HepG2 (cell line): Measurements from ENCODE around the gene NRAP. TPM values are rescaled to one million over a fixed set of nuclear protein-coding genes. Genes with fewer than 3 reads are reported as not detected.

Experiments used
- ATF4 ChIP-seq, 2 experiments: fragments of 450-650 bp in 1 of 2; sonication (generic) in 1 of 2; formaldehyde crosslinking; IDR thresholded peaks; 2 replicates each; pipeline versions ENCODE4 v1.5.0 to v1.8.0; 2020 to 2022; ENCODE audit warnings: mild to moderate bottlenecking in 1 of 2, missing genetic modification reagents in 1 of 2
- ATRX ChIP-seq: sonication (generic); formaldehyde crosslinking; IDR thresholded peaks from 2 replicates; pipeline ENCODE4 v1.4.0; 2020; ENCODE audit warnings: missing genetic modification reagents, borderline replicate concordance
- CERS6 ChIP-seq: sonication (generic); formaldehyde crosslinking; IDR thresholded peaks from 2 replicates; pipeline ENCODE4 v1.5.0; 2020; ENCODE audit warnings: missing genetic modification reagents
- EHMT2 ChIP-seq: fragments of 200-600 bp; sonication (generic); IDR thresholded peaks from 2 replicates; pipeline ENCODE4 v1.7.0; 2017; ENCODE audit warnings: antibody characterized with exemption, low read depth, low read length, borderline replicate concordance
- GATAD2A ChIP-seq: IDR thresholded peaks from 2 replicates; pipeline ENCODE4 v1.6.1; 2016
- GLI4 ChIP-seq: sonication (generic); formaldehyde crosslinking; IDR thresholded peaks from 2 replicates; pipeline ENCODE4 v1.5.1; 2020; ENCODE audit warnings: missing genetic modification reagents, mild to moderate bottlenecking, moderate library complexity, borderline replicate concordance
- HHEX ChIP-seq: IDR thresholded peaks from 2 replicates; pipeline ENCODE4 v1.6.1; 2016; ENCODE audit warnings: control low read depth
- HNRNPH1 ChIP-seq: fragments of 200-400 bp; formaldehyde crosslinking; optimal IDR thresholded peaks from 2 replicates; pipeline ENCODE3; 2017; ENCODE audit warnings: mild to moderate bottlenecking, low read depth, low read length
- IRX3 ChIP-seq: sonication (generic); formaldehyde crosslinking; IDR thresholded peaks from 2 replicates; pipeline ENCODE4 v1.8.1; 2023; ENCODE audit warnings: mild to moderate bottlenecking, low read depth, missing genetic modification reagents, borderline replicate concordance
- POLR2AphosphoS2 ChIP-seq: IDR thresholded peaks from 2 replicates; pipeline ENCODE4 v1.6.1; 2011; ENCODE audit warnings: low read depth, low read length, improper control_type of control experiment
- SMYD3 ChIP-seq: sonication (generic); formaldehyde crosslinking; IDR thresholded peaks from 2 replicates; pipeline ENCODE4 v1.8.1; 2023; ENCODE audit warnings: mild to moderate bottlenecking, missing genetic modification reagents
- SOX6 ChIP-seq, 2 experiments: fragments of 450-650 bp in 1 of 2; sonication (generic) in 1 of 2; formaldehyde crosslinking in 1 of 2; IDR thresholded peaks; 2 replicates each; pipeline versions ENCODE4 v1.4.0 to v1.6.1; 2017 to 2020; ENCODE audit warnings: antibody characterized with exemption in 1 of 2, mild to moderate bottlenecking in 1 of 2, missing genetic modification reagents in 1 of 2
- TAF15 ChIP-seq: fragments of 200-400 bp; formaldehyde crosslinking; IDR thresholded peaks from one replicate; pipeline ENCODE4 v1.6.1; 2018; ENCODE audit warnings: mild to moderate bottlenecking, low read depth, low read length; ENCODE audit not compliant: poor library complexity, severe bottlenecking
- TOPORS ChIP-seq: sonication (generic); formaldehyde crosslinking; IDR thresholded peaks from 2 replicates; pipeline ENCODE4 v1.8.0; 2023; ENCODE audit warnings: mild to moderate bottlenecking, missing genetic modification reagents
- ZC3H4 ChIP-seq: sonication (generic); formaldehyde crosslinking; IDR thresholded peaks from 2 replicates; pipeline ENCODE4 v1.4.0; 2020; ENCODE audit warnings: missing genetic modification reagents, borderline replicate concordance
- ZEB1 ChIP-seq: IDR thresholded peaks from 2 replicates; pipeline ENCODE4 v1.6.1; 2012; ENCODE audit warnings: mild to moderate bottlenecking, low read depth, inconsistent platforms; ENCODE audit not compliant: insufficient replicate concordance
- ZFX ChIP-seq: sonication (generic); formaldehyde crosslinking; IDR thresholded peaks from 2 replicates; pipeline ENCODE4 v1.4.0; 2020; ENCODE audit warnings: mild to moderate bottlenecking, low read depth, missing genetic modification reagents, moderate library complexity
- ZMYM4 ChIP-seq: sonication (generic); formaldehyde crosslinking; IDR thresholded peaks from 2 replicates; pipeline ENCODE4 v1.8.1; 2023; ENCODE audit warnings: mild to moderate bottlenecking, missing genetic modification reagents
- ZNF430 ChIP-seq: sonication (generic); formaldehyde crosslinking; IDR thresholded peaks from 2 replicates; pipeline ENCODE4 v1.9.0; 2021; ENCODE audit warnings: mild to moderate bottlenecking, missing genetic modification reagents
- ZNF44 ChIP-seq: sonication (generic); formaldehyde crosslinking; IDR thresholded peaks from 2 replicates; pipeline ENCODE4 v1.5.1; 2020; ENCODE audit warnings: mild to moderate bottlenecking, missing genetic modification reagents
- ZNF503 ChIP-seq: sonication (generic); formaldehyde crosslinking; IDR thresholded peaks from 2 replicates; pipeline ENCODE4 v1.4.0; 2020; ENCODE audit warnings: missing genetic modification reagents
- ZNF550 ChIP-seq: sonication (generic); formaldehyde crosslinking; IDR thresholded peaks from 2 replicates; pipeline ENCODE4 v1.4.0; 2020; ENCODE audit warnings: mild to moderate bottlenecking, missing genetic modification reagents, borderline replicate concordance
- ZNF746 ChIP-seq: sonication (generic); formaldehyde crosslinking; IDR thresholded peaks from 2 replicates; pipeline ENCODE4 v1.8.0; 2022; ENCODE audit warnings: mild to moderate bottlenecking, missing genetic modification reagents
- ZNF800 ChIP-seq: sonication (generic); formaldehyde crosslinking; IDR thresholded peaks from 2 replicates; pipeline ENCODE4 v1.4.0; 2020; ENCODE audit warnings: missing genetic modification reagents
- ZNF816 ChIP-seq: sonication (generic); formaldehyde crosslinking; IDR thresholded peaks from 2 replicates; pipeline ENCODE4 v1.8.0; 2022; ENCODE audit warnings: missing genetic modification reagents, mild to moderate bottlenecking, borderline replicate concordance
- ZSCAN31 ChIP-seq: sonication (generic); formaldehyde crosslinking; IDR thresholded peaks from 2 replicates; pipeline ENCODE4 v1.5.0; 2020; ENCODE audit warnings: low read depth, mild to moderate bottlenecking, missing genetic modification reagents
- polyA plus RNA-seq, 8 experiments: library from polyadenylated mRNA; depleted of rRNA in 3 of 8; stranded (reverse) in 7 of 8; unstranded in 1 of 8; fragments of >200 nt; fragmentation: Illumina TruSeq in 4 of 8; extraction: Trizol in 4 of 8; gene quantifications; 2 replicates each; pipeline versions ENCODE4 v1.2.1 to v1.2.3, GENCODE V29; 2011 to 2016; ENCODE audit warnings: low read depth in 4 of 8, missing spikeins in 1 of 8, mixed read lengths in 1 of 8; ENCODE audit not compliant: insufficient read depth in 1 of 8
- total RNA-seq, 5 experiments: library from RNA; depleted of rRNA; stranded (reverse); fragments of >200 nt; fragmentation: Illumina TruSeq; extraction: Trizol; gene quantifications; 2 replicates each; pipeline ENCODE4 v1.2.3, GENCODE V29; 2016; ENCODE audit warnings: low read depth in 1 of 5

The NRAP gene
- total and polyA plus RNA-seq, 2 of the 13 experiments (the other 11 are each of a cell fraction or from before 2014, with no cell fraction given): not detected

- TF ChIP-seq CERS6 (CRISPR knock-in tag) (no peak), POLR2AphosphoS2 (no peak), ZFX (no peak), HNRNPH1 (no peak), ATRX (CRISPR knock-in tag) (no peak), IRX3 (CRISPR knock-in tag) (no peak), ZNF550 (CRISPR knock-in tag) (no peak), GLI4 (CRISPR knock-in tag) (no peak), SOX6 (IDR thresholded peaks at IDR 0.05) (no peak), SOX6 (CRISPR knock-in tag; IDR thresholded peaks at IDR 0.05) (peak; percentile 82), ZEB1 (no peak), ZSCAN31 (CRISPR knock-in tag) (no peak), ZMYM4 (CRISPR knock-in tag) (no peak), ZNF800 (CRISPR knock-in tag) (no peak), HHEX (CRISPR knock-in tag) (no peak), TOPORS (CRISPR knock-in tag) (no peak), ZC3H4 (CRISPR knock-in tag) (no peak), SMYD3 (CRISPR knock-in tag) (no peak), GATAD2A (CRISPR knock-in tag) (0 out of 2 replicates have a peak, but pooled peaks have one; percentile 18), ZNF816 (CRISPR knock-in tag) (no peak), EHMT2 (no peak), ZNF746 (no peak), ZNF503 (CRISPR knock-in tag) (no peak), ATF4 (CRISPR knock-in tag; IDR thresholded peaks at IDR 0.05) (no peak), ZNF44 (CRISPR knock-in tag) (no peak), TAF15 (no peak), ZNF430 (no peak)
Observed at GRCh38 chr10:113589201-113589770, 74.6 kb downstream of the NRAP start (continued).
